Ovary (tissue), 3 donors: ENCODE data around the gene THSD7A.

ENCODE experiments used
- EP300 ChIP-seq: sonication (generic); formaldehyde crosslinking; IDR thresholded peaks from one replicate; pipeline ENCODE4 v1.6.1; 2017; ENCODE audit warnings: antibody characterized with exemption
- POLR2A ChIP-seq: fragments of 450-650 bp; IDR thresholded peaks from one replicate; pipeline ENCODE4 v1.6.1; 2017; ENCODE audit warnings: antibody characterized with exemption, mild to moderate bottlenecking, moderate library complexity
- TF ChIP-seq, protein P1 (sequence below), 3 donors: fragments of 450-650 bp in 2 of 3; fragments of 200-600 bp in 1 of 3; IDR thresholded peaks; one replicate each; pipeline versions ENCODE4 v1.5.1 to v1.8.0; 2016 to 2022; ENCODE audit warnings: antibody characterized with exemption in 3 of 3, mild to moderate bottlenecking in 1 of 3
- donor health status: DM: no; HTN: no; CAD: no.

DNA sequence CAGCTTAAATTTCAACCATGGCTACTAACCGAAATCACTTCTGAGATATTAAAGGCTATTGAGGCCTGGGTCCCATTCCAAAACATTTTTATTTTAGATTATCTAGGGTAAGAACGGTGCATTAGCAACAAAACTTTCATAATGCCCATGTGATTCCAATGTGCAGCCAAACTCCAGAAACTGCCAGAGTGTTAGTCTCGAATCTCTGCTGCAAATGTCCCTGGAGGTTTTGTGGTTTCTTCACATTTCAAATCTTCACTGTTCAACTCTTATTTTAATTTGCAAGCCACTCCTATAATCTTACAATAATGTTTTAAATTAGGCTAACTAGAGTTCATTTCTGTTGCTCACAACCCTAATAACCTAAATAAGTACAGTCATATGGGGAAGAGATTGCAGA is 501.3 kb downstream of the THSD7A start:
- TF ChIP-seq, protein P1, sequence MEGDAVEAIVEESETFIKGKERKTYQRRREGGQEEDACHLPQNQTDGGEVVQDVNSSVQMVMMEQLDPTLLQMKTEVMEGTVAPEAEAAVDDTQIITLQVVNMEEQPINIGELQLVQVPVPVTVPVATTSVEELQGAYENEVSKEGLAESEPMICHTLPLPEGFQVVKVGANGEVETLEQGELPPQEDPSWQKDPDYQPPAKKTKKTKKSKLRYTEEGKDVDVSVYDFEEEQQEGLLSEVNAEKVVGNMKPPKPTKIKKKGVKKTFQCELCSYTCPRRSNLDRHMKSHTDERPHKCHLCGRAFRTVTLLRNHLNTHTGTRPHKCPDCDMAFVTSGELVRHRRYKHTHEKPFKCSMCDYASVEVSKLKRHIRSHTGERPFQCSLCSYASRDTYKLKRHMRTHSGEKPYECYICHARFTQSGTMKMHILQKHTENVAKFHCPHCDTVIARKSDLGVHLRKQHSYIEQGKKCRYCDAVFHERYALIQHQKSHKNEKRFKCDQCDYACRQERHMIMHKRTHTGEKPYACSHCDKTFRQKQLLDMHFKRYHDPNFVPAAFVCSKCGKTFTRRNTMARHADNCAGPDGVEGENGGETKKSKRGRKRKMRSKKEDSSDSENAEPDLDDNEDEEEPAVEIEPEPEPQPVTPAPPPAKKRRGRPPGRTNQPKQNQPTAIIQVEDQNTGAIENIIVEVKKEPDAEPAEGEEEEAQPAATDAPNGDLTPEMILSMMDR (IDR thresholded peaks at IDR 0.05): no peak
- no peak for TF ChIP-seq POLR2A
- TF ChIP-seq EP300: no peak
